ENCODE data around the gene SPTBN1. TPM values are rescaled to one million over a fixed set of nuclear protein-coding genes. Genes with fewer than 3 reads are reported as not detected.

The SPTBN1 gene
- total and polyA plus RNA-seq, 2 of the 4 experiments (the other 2 are of a cell fraction), result 49.1 to 241 TPM

DNA sequence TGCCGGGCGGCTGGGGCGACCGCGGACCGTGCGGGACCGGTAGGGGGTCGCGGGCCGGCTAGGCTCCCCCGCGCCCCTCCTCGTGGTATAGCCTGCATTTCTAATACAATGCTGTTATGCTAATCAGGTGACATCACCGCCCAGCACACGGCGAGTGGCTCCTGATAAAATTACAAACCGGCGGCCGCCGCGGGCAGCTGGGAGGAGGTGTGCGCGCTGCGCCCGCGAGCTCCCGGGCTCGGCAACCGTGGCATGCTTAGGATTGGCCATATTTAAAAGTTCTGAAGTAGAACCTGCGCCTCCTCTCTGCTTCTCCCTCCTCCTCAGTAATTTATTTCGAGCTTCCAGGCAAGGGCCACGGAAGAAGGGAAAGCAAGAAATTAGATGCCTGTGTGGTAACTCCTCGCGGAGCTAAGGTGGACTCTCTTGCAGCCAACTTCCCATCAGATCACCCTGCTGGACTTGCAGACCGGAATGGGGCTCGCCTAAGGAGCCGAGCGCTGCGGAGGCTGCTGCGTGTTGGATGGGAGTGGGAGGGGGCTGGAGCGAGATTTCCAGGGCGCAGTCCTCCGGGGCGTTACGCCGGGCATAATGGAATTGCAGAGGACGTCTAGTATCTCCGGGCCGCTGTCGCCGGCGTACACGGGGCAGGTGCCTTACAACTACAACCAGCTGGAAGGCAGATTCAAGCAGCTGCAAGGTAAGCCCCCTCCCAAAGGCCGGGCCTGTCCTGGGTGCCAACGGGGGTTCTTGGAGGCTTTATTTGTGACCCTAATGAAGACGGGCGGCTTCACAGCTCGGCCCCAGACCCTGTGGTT is 102.3 kb downstream of the SPTBN1 start:
- Histone ChIP-seq H3K9me1 (ENCODE audit: insufficient read depth, low read length) (peaks cover 3% of the 10 kb centered on the region; the same call in 1 of the 2 replicates), H2AK5ac (ENCODE audit: low read depth, low read length) (peak overlapping the region; percentile 59), H2BK20ac (ENCODE audit: low read depth, low read length) (0 out of 2 replicates have a peak overlapping the region, but pooled peaks have one; percentile 49), H3K27me3 (ENCODE audit: control insufficient read depth, insufficient read depth, low read length) (no peaks in the 10 kb centered on the region), H3K4me2 (ENCODE audit: low read depth, low read length) (peak overlapping the region; percentile 89), H3K9ac (ENCODE audit: low read depth, low read length) (peak overlapping the region; percentile 42; the same call in 1 of the 2 replicates), H2BK15ac (ENCODE audit: low read depth, low read length) (no peak overlapping the region), H3K9me3 (ENCODE audit: control insufficient read depth, insufficient read depth, low read length) (no peaks in the 10 kb centered on the region), H4K5ac (ENCODE audit: low read depth, low read length) (no peak overlapping the region), H3K56ac (ENCODE audit: extremely low read depth, insufficient read depth, low read length) (no peak overlapping the region), H3K79me1 (ENCODE audit: low read depth in 1 of 2, low read length in 2 of 2) (peaks cover 21 to 73% of the 10 kb centered on the region in 2 experiments), H3K4me3 (ENCODE audit: insufficient read depth, low read depth, low read length) (peak overlapping the region; percentile 54), H3K36me3 (ENCODE audit: control insufficient read depth, insufficient read depth, low read length) (no peaks in the 10 kb centered on the region), H2BK120ac (ENCODE audit: low read depth, low read length) (peak overlapping the region; percentile 74), H2AFZ (replicated peaks; ENCODE audit: low read length, poor library complexity) (peak overlapping the region; percentile 71), H4K8ac (ENCODE audit: low read depth in 2 of 2, low read length in 2 of 2) (peak overlapping the region; percentile 23 to 71; a peak in 2 of 4 replicates), H3K18ac (ENCODE audit: low read depth, low read length) (peak overlapping the region; percentile 66; the same call in 1 of the 2 replicates), H3K14ac (replicated peaks; ENCODE audit: low read depth, low read length) (peak overlapping the region; percentile 84), H2BK5ac (ENCODE audit: low read depth, low read length, poor library complexity, severe bottlenecking) (no peak overlapping the region), H3K4me1 (ENCODE audit: control insufficient read depth, insufficient read depth, low read length) (peaks cover 21% of the 10 kb centered on the region), H3K23ac (ENCODE audit: low read depth, low read length) (peak overlapping the region; percentile 86), H4K20me1 (ENCODE audit: insufficient read depth, low read length) (peaks cover 32% of the 10 kb centered on the region; the same call in 1 of the 2 replicates), H4K91ac (ENCODE audit: insufficient read depth, low read depth, low read length) (peak overlapping the region; percentile 31; the same call in 1 of the 2 replicates), H3K27ac (ENCODE audit: insufficient read depth, low read length) (peak overlapping the region; percentile 3; the same call in 1 of the 2 replicates), H3K4ac (ENCODE audit: low read depth, low read length) (peak overlapping the region; percentile 85), H2AK9ac (replicated peaks; ENCODE audit: low read depth, low read length, poor library complexity) (peak overlapping the region; percentile 30)
- ATAC-seq (ENCODE audit: low read depth) (peak; percentile 47), DNase-seq (peak; percentile 64)
- dilution Hi-C loops (cut with HindIII; ENCODE audit: low sequenced_read_pairs, unreplicated experiment), result no loop called here
- intact Hi-C loops (cut with micrococcal nuclease), result loop anchor here (2.0 kb wide), 1 partner anchor 102 kb away; the partner anchor contains the start of gene SPTBN1
- in situ Hi-C loops (cut with MboI; ENCODE audit: low sequenced_read_pairs), result no loop called here
- 8% methylated on average over 24 of the region's 59 CpGs; no CpG with 5 or more reads in 1 of the 2 experiments for WGBS, 2 experiments (ENCODE audit: extremely low coverage in 2 of 2, insufficient read length in 1 of 2)
- BruUV-seq (replicated peaks), result no TSS peak
- TF ChIP-seq BHLHE40 (IDR thresholded peaks at IDR 0.05; ENCODE audit: low read depth, low read length), result no peak
- TF ChIP-seq USF2 (IDR thresholded peaks at IDR 0.05; ENCODE audit: low read depth, low read length), result 0 out of 2 replicates have a peak, but pooled peaks have one; percentile 7
- TF ChIP-seq RFX5 (IDR thresholded peaks at IDR 0.05; ENCODE audit: low read depth, low read length), result no peak
- TF ChIP-seq FOS (IDR thresholded peaks at IDR 0.05; ENCODE audit: low read depth, low read length), result no peak
- CTCF ChIA-PET, result interaction anchor here (0.5 to 1.9 kb wide), 4 partner anchors 22 to 382 kb away, joined by 3 to 6 read pairs (median 3); no protein-coding TSS in a partner anchor
- POLR2A ChIA-PET (ENCODE audit: unreplicated experiment), result interaction anchor here (0.6 kb wide), 1 partner anchor 491 kb away, joined by 7 read pairs; no protein-coding TSS in a partner anchor

All from IMR-90 (cell line).